IMR-90 (cell line): ENCODE measurements around the gene C1orf116. TPM values are rescaled to one million over a fixed set of nuclear protein-coding genes. Genes with fewer than 3 reads are reported as not detected.

Experiments
- MXI1 ChIP-seq: IDR thresholded peaks from 2 replicates; pipeline ENCODE4 v1.6.1; 2012; ENCODE audit warnings: low read depth, mild to moderate bottlenecking, low read length, moderate library complexity, borderline replicate concordance
- polyA plus RNA-seq, 3 experiments: library from polyadenylated mRNA; depleted of rRNA; stranded (reverse); fragments of >200 nt; gene quantifications; 2 replicates each; pipeline ENCODE4 v1.2.3, GENCODE V29; 2012; ENCODE audit warnings: low replicate concordance in 1 of 3
- total RNA-seq: library from RNA; depleted of rRNA; stranded (reverse); fragments of >200 nt; gene quantifications from 2 replicates; pipeline ENCODE4 v1.2.3, GENCODE V29; 2012
- TF ChIP-seq, protein P1 (sequence below): conservative IDR thresholded peaks from 2 replicates; pipeline ENCODE4 v1.5.1; 2012; ENCODE audit warnings: mild to moderate bottlenecking, low read depth, low read length, improper control_type of control experiment

C1orf116 gene
- total and polyA plus RNA-seq, 2 of the 4 experiments (the other 2 are of a cell fraction): under 0.01 to 0.03 TPM

- TF ChIP-seq, protein P1, sequence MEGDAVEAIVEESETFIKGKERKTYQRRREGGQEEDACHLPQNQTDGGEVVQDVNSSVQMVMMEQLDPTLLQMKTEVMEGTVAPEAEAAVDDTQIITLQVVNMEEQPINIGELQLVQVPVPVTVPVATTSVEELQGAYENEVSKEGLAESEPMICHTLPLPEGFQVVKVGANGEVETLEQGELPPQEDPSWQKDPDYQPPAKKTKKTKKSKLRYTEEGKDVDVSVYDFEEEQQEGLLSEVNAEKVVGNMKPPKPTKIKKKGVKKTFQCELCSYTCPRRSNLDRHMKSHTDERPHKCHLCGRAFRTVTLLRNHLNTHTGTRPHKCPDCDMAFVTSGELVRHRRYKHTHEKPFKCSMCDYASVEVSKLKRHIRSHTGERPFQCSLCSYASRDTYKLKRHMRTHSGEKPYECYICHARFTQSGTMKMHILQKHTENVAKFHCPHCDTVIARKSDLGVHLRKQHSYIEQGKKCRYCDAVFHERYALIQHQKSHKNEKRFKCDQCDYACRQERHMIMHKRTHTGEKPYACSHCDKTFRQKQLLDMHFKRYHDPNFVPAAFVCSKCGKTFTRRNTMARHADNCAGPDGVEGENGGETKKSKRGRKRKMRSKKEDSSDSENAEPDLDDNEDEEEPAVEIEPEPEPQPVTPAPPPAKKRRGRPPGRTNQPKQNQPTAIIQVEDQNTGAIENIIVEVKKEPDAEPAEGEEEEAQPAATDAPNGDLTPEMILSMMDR: no peak
- no peak for TF ChIP-seq MXI1
These were observed 8.1 kb downstream of the C1orf116 start (continued) for GRCh38 chr1:207024202-207025145.
